ENCODE data around the gene GRK6.

GRK6 gene

DNA sequence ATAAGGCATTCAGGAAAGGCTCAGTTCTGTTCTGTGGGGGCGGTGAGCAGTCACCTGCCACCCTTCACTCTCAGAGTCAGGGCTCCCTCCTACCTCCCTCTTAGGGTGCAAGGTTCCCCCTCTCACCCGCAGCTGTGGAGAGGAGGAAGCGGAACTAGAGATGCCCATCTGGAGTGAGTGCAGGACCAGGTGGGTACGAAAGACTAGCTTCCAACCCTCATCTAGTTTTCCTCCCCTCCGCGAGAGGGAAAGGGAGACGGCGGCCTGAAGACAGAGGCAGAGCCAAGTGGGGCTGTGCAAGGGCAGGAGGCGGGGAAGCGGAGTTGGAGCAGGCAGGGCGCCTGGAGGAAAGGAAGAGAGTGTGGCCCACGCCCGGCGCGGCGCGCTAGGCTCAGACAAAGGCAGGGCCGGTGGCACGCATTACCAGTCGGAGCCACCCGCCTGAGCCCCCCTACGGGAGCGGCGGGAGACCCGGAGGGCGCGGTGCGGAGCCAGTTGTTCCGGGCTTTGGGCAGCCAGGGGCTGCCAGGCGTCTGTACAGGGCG, 27.4 kb downstream of the GRK6 start (continued):
- TF ChIP-seq ZNF76 (tag by site-specific recombination; IDR thresholded peaks at IDR 0.05; ENCODE audit: borderline replicate concordance, low read depth) (no peak), SALL2 (tag by site-specific recombination; IDR thresholded peaks at IDR 0.05; ENCODE audit: borderline replicate concordance) (no peak), ZNF404 (tag by site-specific recombination; IDR thresholded peaks at IDR 0.05) (no peak), ZNF600 (tag by site-specific recombination; IDR thresholded peaks at IDR 0.05) (peak; percentile 80; the same call in 1 of the 2 replicates), ZNF2 (tag by site-specific recombination; IDR thresholded peaks at IDR 0.05) (no peak), ZNF501 (tag by site-specific recombination; IDR thresholded peaks at IDR 0.05) (no peak), ZFP37 (tag by site-specific recombination; IDR thresholded peaks at IDR 0.05) (no peak), SP7 (tag by site-specific recombination; IDR thresholded peaks at IDR 0.05) (0 out of 2 replicates have a peak, but pooled peaks have one; percentile 37), SCRT2 (tag by site-specific recombination; IDR thresholded peaks at IDR 0.05) (no peak), ZNF398 (tag by site-specific recombination; IDR thresholded peaks at IDR 0.05) (peak; percentile 61; the same call in 1 of the 2 replicates), PRDM1 (tag by site-specific recombination; IDR thresholded peaks at IDR 0.05) (peak; percentile 27; the same call in 1 of the 2 replicates), ZNF785 (tag by site-specific recombination; IDR thresholded peaks at IDR 0.05) (no peak), KLF9 (tag by site-specific recombination; IDR thresholded peaks at IDR 0.05; ENCODE audit: low read depth) (no peak), ZBTB48 (tag by site-specific recombination; IDR thresholded peaks at IDR 0.05) (no peak)
- TF ChIP-seq, protein P1, sequence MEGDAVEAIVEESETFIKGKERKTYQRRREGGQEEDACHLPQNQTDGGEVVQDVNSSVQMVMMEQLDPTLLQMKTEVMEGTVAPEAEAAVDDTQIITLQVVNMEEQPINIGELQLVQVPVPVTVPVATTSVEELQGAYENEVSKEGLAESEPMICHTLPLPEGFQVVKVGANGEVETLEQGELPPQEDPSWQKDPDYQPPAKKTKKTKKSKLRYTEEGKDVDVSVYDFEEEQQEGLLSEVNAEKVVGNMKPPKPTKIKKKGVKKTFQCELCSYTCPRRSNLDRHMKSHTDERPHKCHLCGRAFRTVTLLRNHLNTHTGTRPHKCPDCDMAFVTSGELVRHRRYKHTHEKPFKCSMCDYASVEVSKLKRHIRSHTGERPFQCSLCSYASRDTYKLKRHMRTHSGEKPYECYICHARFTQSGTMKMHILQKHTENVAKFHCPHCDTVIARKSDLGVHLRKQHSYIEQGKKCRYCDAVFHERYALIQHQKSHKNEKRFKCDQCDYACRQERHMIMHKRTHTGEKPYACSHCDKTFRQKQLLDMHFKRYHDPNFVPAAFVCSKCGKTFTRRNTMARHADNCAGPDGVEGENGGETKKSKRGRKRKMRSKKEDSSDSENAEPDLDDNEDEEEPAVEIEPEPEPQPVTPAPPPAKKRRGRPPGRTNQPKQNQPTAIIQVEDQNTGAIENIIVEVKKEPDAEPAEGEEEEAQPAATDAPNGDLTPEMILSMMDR (tag by site-specific recombination; IDR thresholded peaks at IDR 0.05): no peak
- TF ChIP-seq, protein P2, sequence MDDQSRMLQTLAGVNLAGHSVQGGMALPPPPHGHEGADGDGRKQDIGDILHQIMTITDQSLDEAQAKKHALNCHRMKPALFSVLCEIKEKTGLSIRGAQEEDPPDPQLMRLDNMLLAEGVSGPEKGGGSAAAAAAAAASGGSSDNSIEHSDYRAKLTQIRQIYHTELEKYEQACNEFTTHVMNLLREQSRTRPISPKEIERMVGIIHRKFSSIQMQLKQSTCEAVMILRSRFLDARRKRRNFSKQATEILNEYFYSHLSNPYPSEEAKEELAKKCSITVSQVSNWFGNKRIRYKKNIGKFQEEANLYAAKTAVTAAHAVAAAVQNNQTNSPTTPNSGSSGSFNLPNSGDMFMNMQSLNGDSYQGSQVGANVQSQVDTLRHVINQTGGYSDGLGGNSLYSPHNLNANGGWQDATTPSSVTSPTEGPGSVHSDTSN (CRISPR knock-in tag; IDR thresholded peaks at IDR 0.05): no peak
- TF ChIP-seq, protein P3, sequence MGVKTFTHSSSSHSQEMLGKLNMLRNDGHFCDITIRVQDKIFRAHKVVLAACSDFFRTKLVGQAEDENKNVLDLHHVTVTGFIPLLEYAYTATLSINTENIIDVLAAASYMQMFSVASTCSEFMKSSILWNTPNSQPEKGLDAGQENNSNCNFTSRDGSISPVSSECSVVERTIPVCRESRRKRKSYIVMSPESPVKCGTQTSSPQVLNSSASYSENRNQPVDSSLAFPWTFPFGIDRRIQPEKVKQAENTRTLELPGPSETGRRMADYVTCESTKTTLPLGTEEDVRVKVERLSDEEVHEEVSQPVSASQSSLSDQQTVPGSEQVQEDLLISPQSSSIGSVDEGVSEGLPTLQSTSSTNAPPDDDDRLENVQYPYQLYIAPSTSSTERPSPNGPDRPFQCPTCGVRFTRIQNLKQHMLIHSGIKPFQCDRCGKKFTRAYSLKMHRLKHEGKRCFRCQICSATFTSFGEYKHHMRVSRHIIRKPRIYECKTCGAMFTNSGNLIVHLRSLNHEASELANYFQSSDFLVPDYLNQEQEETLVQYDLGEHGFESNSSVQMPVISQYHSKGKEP (tag by site-specific recombination; IDR thresholded peaks at IDR 0.05): no peak

DNA sequence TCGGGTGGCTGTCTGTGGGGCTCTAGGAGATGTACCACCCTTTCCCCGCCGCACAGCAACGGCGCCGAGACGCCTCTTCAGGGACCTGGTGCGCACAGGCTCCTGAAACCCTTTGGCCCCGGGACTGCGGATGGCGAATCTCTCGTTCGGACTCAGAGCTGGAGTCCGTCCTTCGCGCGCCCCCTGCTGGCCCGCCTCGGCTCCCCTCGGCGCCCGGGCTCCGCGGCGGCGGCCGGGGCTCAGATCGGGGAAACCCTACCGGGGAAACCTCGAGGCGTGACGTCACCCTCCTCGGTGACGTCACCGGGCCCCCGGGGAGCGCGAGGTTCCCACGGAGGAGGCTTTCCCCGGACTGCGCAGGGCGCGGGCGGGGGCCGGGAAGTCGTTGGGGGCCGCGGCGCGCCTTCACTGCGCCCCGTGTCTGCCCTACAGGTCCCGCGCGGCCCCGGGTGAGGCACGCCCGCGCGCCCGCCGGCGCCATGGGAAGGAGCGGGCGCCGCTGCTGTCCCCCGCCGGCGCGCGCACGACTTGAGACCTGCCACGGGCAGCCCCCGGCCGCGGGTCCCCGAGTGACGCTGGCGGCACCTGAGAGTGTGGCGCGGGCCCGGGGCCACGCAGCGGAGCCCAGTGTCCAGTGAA, 28.0 kb downstream of the GRK6 start:
- H3K9me3 ChIP-seq (ENCODE audit: control insufficient read depth, insufficient read depth, low read depth, low read length): no peaks in the 10 kb centered on the region
- H3K36me3 ChIP-seq (ENCODE audit: control insufficient read depth in 2 of 2, insufficient read depth in 1 of 2, low read length in 2 of 2): peaks cover 0 to 27% of the 10 kb centered on the region in 2 experiments; a peak in 1 of 3 replicates
- H3K4me3 ChIP-seq (ENCODE audit: low read depth, low read length): peak overlapping the region; percentile 69
- ChIA-PET CTCF (interaction anchor here (0.6 to 5.1 kb wide), 26 partner anchors 10 to 340 kb away, joined by 3 to 88 read pairs (median 6); partner anchors contain the start of genes GRK6, PDLIM7 and SLC34A1), POLR2A (interaction anchor here (0.5 to 5.4 kb wide), 20 partner anchors 7 to 147 kb away, joined by 3 to 89 read pairs (median 4); partner anchors contain the start of genes DBN1, DDX41, DOK3 and GRK6)
- peaks cover 8% of the 10 kb centered on the region for H3K4me1 ChIP-seq (ENCODE audit: control insufficient read depth, insufficient read depth, low read length)
- H3K27ac ChIP-seq (ENCODE audit: extremely low read depth, low read depth, low read length): peak overlapping the region; percentile 89
- TF ChIP-seq ZNF132 (tag by site-specific recombination; IDR thresholded peaks at IDR 0.05; ENCODE audit: borderline replicate concordance) (no peak), ZNF473 (tag by site-specific recombination; IDR thresholded peaks at IDR 0.05) (no peak), ZNF580 (tag by site-specific recombination; IDR thresholded peaks at IDR 0.05) (no peak), ZNF501 (tag by site-specific recombination; IDR thresholded peaks at IDR 0.05) (peak; percentile 36; the same call in 1 of the 2 replicates), ZNF138 (tag by site-specific recombination; IDR thresholded peaks at IDR 0.05; ENCODE audit: borderline replicate concordance) (no peak), ZNF140 (tag by site-specific recombination; IDR thresholded peaks at IDR 0.05) (no peak), ZNF18 (tag by site-specific recombination; IDR thresholded peaks at IDR 0.05) (no peak), ZNF266 (tag by site-specific recombination; IDR thresholded peaks at IDR 0.05; ENCODE audit: low read depth) (no peak)
- TF ChIP-seq, protein P4, sequence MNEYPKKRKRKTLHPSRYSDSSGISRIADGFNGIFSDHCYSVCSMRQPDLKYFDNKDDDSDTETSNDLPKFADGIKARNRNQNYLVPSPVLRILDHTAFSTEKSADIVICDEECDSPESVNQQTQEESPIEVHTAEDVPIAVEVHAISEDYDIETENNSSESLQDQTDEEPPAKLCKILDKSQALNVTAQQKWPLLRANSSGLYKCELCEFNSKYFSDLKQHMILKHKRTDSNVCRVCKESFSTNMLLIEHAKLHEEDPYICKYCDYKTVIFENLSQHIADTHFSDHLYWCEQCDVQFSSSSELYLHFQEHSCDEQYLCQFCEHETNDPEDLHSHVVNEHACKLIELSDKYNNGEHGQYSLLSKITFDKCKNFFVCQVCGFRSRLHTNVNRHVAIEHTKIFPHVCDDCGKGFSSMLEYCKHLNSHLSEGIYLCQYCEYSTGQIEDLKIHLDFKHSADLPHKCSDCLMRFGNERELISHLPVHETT (tag by site-specific recombination; IDR thresholded peaks at IDR 0.05): no peak
